ENCODE results near the gene HAPLN2.
A peak's percentile ranks its signal among the peaks of the same experiment; 100 is the strongest.
"Not testable (repeated sequence)": the region's sequence is repeated elsewhere in the genome, so short reads cannot be mapped to it uniquely, and the experiment has no call there.

Gene HAPLN2

DNA sequence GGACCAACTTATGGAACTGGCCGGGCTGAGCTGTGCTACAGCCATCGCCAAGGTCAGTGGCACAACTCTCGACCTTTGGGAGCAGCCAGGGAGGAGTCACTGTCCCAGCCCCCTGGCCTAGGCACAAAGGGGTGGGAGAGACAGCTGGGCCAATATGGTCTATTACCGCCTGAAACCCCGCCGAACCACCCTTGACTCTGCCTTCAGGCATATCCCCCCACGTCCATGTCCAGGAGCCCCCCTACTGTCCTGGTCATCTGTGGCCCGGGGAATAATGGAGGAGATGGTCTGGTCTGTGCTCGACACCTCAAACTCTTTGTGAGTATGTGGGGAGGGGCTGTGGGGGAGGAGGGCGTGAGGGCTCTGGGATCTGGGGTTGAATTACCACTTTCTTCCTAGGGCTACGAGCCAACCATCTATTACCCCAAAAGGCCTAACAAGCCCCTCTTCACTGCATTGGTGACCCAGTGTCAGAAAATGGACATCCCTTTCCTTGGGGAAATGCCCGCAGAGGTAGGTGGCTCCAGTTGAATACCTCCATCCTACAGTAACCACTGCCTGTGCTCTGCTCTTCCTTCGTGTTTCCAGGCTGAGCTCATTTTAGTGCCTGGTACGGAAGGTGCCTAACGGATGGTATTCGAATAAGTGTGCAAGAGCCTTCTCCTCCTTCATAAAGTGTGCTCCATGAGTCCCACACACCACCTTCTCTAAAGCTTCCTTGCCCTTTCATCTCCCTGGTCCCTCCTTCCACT, 26.9 kb upstream of the HAPLN2 start:
- no peak for DNase-seq

DNA sequence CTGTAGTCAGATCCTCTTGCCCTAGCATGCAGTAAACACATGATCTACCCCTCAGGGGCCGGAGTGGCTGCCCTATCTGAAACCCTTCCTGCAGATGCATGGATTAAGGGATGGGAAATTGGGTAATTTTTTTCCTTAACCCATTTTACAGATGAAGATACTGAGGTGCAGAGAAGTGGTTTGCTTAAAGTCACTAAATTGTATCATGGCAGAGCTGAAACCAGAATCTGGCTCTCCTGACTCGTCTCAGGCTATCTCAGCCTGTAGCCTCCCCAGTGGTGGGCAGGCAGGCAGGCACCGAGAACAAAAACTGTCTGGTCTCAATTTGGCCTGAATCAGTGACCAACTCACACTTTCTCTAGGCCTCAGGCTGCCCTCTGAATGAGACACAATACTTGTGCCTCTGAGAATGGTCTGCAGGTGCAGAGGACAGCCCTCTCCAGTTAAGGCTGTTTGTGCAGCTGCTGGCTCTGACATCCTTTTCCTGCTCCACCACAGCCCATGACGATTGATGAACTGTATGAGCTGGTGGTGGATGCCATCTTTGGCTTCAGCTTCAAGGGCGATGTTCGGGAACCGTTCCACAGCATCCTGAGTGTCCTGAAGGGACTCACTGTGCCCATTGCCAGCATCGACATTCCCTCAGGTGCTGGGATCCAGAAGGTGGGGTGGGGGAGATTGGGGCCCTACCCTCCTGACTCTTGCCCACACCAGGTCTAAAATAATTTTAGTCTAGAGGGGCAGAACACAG, 26.1 kb upstream of the HAPLN2 start:
- DNase-seq, result no peak

DNA sequence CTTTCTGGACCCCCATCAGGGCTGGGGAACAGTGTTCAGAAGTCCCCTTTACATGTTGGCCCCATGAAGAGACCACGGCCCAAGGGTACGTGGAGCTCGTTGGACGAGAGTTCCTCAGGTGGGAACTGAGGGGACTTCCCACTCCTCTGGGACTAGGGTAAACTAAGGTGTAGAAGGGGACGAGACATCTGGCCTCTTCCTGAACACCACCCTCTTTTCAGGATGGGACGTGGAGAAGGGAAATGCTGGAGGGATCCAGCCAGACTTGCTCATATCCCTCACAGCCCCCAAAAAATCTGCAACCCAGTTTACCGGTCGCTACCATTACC, 25.6 kb upstream of the HAPLN2 start:
- no peak for DNase-seq

DNA sequence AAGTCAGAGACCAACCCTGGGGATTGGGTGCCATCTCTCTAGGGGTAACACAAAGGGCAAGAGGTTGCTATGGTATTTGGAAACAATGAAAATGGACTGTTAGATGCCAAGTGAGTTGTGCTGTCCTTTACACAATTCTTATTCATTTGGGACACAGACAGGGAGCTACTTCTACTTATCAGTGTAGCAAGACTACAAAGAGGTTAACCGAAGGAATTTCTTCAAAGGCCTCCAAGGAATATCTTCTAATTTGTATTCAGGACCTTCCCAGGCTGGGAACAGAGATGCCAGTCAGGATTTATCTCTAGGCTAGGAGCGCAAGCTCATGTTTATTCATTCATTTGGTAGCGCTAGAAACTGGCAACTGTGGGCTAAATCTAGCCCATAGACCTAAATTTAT, 25.0 kb upstream of the HAPLN2 start:
- no peak for DNase-seq

DNA sequence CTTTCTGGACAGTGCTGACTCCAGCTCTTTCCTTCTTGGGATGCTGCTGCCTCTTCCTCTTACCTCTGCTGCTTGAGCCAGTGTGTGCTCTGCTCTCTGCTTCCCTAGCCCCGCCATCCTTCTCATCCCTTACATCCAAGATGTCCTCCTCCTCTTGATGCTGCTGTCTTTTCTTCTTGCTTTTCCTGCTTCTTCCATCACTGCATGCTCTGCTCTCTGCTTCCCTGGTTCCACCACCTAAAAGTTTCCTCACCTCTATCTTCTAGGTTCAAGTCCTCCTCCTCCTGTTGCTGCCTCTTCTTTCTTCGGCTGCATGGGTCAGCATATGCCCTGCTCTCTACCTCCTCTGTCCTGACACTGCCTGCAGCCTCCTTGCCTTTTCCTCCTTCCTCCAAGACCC, 24.2 kb upstream of the HAPLN2 start:
- no peak for DNase-seq

DNA sequence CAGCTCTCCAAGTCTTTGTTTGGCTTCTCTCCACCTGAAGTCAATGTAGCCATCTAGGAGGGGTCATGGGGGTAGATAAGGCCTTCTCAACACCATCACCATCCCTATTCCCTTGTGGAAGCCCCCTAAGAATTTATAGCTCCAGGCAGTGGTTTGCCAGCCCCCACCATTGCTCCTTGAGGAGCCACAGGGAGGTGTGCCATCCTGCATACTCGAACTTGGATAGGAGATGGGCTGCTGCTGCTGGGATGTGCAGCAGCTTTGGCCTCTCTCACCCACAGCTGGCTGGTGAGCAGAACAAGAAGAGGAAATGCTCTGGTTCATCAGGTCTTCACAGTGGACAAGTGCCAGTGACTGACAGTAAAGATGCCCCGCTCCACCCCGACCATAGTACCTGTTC, 22.8 kb upstream of the HAPLN2 start:
- no peak for DNase-seq

DNA sequence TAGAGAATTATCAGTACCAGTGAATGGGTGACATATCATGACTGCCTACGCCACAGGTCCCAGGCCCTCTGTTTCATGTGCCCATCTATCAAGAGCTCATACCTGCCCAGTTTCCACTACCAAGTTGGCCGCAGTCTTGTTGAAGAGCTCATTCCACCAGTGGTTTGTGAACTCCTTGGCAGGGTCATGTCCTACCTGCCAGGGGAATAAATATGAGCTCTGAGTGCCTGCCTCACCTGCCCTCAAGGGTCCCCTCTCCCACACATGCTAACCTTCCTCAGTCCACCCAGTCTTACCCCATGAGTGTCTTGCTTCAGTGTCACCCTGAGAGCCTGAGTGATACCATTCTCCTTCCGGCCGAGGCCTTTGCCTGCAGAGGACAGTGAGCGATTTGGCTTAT, 21.1 kb upstream of the HAPLN2 start:
- no peak for DNase-seq

DNA sequence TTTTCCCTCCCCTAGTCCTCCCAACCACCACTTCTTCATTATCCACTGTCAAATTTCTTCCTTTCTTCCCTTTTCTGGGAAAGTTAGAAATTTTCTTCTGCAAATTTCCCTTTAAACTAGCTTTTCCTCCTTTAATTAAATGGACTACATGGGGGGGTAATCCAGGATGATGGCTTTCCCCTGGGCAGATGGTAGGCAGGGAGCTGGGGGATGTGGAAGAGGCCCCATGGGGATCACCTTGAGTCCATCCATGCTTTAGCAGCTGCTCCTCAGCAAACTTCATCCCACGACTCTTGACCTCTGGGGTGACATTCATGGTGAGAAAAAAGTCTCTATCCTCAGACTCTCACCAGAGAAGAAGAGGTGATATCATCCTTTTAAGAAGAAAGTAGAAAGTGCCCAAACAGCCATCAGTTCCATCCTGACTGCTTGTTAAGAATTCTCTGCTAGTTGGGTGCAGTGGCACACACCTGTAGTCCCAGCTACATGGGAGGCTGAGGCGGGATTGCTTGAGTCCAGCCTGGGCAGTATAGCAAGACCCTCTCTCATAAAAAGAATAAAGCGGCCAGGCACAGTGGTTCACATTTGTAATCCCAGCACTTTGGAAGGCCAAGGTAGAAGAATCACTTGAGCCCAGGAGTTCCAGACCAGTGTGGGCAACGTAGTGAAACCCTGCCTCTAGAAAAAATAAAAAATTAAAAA, 20.3 kb upstream of the HAPLN2 start:
- DNase-seq, result no peak

DNA sequence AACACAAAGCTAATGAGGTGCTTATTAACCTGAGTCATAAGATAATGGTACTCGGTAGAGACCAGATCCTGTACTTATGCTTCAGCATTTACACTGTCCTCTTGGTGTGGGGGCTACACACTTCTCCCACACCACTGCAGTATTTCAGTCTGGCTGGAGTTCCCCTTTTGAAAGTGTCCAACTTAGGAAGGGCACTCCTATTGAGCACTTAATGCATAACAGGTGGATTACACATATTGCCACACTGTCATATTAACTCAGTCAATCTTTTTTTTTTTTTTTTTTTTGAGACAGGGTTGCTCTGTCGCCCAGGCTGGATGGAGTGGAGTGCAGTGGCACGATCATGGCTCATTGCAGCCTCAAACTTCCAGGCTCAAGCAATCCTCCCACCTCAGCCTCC, 19.4 kb upstream of the HAPLN2 start:
- DNase-seq, result no peak

DNA sequence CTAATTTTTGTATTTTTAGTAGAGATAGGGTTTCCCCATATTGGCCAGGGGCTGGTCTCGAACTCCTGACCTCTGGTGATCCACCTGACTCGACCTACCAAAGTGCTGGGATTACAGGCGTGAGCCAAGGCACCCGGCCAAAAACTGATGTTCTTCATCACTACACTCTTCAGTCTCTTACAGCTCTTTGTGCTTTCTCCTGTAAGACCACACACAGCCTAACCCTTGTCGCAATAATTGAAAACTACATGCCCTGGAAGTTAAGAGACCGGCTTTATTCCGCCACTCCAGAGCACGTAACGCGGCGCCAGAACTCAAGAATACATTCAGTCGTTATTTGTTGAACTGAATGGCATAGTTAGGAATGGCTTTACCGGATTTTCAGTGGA, 18.5 kb upstream of the HAPLN2 start:
- no peak for DNase-seq

DNA sequence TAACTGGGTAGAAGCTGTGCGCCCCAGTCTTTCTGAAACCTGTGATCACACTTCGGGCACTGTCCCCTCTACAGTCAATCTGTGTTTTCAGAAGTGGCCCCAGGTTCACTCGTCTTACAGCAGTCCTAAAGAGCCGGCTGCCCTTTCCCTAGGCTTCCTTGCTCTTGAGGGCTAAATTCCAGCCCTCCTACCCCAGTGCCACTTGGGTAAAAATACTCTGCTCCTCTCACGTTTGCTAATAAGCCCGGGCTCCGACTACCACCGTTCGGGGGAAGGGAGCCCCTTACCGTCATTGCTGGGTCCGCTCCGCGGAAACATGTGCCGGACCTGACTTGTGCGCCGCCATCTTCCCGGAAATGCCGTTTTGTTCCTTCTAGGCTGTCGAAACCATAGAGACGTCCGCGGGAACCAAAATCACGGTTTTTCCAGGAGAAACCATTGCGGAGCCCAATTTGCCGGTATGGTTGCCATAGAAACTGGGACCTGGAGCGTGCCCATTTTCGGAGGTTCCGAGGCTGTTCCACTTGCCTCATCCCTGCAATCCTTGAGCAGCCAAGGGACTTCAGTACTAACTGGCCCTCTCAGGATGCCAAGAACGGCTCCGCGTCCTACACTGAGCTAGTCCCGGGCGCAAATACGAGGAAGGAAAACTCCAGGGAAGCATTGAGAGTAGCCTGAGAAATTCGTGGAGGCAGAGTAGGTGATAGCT, 17.9 kb upstream of the HAPLN2 start, which contains the start of gene GPATCH4:
TSS of gene GPATCH4 (minus strand) at position 358 of the 709 bp plus-strand sequence.
- peak; percentile 81 for DNase-seq

DNA sequence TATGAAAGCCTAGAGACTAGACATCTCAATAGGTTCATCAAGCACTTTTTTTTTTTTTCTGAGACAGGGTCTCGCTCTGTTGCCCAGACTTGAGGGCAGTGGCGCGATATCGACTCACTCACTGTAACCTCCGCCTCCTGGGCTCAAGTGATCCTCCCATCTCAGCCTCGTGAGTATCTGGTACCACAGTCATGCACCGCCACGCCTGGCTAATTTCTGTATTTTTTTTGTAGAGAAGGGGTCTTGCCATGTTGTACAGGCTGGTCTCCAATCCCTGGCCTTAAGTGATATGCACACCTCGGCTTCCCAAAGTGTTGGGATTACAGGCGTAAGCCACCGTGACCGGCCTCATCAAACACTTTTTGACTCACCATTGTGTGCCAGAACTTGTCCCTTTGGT, 17.3 kb upstream of the HAPLN2 start:
- DNase-seq, result no peak

DNA sequence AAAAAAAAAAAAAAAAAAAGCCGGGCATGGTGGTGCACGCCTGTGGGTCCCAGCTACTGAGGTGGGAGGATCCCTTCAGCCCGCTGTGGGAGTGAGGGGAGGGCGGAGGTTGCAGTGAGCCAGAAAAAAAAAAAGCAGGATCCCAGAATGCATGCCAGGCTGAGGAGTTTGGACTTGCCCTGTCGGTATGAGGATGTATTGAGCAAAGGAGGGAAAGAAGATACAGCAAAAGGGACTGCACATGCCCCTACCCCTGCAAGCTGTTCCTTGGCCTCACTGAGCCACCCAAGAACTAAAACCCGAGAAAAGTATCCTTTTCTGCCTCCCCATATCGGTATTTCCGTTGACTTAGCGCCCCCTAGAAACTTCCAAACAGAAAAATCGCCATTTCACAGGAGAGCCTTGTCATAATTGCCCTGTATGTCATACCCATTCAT, 16.6 kb upstream of the HAPLN2 start:
- no peak for DNase-seq

DNA sequence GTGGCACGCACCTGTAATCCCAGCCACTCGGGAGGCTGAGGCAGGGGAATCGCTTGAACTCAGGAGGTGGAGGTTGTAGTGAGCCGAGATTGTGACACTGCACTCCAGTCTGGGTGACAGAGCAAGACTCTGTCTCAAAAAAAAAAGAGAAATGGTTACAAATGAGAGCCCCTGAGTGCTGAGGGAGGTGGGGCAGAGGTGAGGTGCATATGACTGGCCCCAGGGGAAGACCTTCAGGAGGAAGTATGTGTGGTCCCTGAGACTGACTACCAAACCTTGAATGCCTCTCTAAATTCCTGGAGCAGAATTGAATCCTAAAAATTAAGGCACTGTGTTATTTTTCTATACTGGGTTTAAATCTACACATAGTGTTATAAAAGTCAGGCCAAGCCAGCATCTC, 11.9 kb upstream of the HAPLN2 start:
- DNase-seq, result not testable (repeated sequence)

DNA sequence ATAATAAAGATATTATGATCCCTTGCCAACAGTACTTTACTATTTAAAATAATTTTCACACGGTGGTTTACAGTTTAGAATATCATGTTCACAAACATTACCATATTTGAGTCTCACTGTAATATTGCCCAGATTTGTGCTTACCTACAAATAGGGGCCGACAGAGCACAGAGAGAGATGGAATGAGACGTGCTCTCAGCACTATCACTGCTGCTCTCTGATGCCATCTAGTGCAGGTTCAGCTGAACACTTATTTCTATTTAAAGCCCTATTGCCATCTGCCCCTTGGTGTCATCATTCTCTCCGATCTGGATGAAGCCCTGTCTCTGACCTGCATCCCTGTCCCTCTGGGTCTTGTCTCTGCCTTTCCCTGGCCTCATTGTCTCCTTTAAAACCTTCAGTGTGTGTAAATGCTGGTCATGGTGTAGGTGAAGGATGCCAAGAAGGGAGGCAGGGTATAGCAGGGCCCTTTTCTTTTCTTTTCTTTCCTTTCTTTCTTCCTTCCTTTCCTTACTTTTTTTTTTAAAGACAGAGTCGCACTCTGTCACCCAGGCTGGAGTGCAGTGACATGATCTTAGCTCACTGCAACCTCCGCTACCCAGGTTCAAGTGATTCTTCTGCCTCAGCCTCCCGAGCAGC, 11.1 kb upstream of the HAPLN2 start:
- DNase-seq, result peak; percentile 61

DNA sequence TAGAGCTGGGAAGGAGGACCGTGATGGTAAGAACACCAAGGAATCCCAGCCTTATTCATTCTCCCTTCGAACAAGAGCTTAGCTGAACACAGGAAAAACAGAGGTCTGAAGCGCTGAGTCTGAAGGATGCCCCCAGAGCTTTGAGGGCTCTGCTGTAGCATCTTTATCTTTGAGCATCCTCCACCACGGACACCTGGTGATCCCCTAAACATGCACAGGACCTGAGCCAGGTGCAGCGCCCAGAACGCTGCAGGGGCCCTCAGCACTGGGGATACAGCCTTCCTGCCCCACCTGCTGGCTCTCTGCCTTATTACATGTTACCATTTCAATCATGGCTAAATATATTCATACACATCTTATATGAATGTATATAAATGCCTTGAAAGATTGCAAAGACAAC, 10.2 kb upstream of the HAPLN2 start:
- DNase-seq, result peak; percentile 61

DNA sequence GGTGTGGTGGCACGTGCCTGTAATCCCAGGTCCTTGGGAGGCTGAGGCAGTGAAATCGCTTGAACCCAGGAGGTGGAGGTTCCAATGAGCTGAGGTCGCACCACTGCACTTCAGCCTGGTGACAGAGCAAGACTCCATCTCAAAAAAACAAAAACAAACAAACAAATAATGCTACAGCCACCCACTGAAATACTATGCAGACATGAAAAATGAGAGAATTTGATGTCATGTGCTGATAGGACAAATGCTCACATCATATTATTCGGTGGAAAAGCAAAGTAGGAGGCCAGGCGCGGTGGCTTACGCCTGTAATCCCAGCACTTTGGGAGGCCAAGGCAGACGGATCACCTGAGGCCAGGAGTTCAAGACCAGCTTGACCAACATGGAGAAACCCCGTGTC, 9.1 kb upstream of the HAPLN2 start:
- DNase-seq, result not testable (repeated sequence)

DNA sequence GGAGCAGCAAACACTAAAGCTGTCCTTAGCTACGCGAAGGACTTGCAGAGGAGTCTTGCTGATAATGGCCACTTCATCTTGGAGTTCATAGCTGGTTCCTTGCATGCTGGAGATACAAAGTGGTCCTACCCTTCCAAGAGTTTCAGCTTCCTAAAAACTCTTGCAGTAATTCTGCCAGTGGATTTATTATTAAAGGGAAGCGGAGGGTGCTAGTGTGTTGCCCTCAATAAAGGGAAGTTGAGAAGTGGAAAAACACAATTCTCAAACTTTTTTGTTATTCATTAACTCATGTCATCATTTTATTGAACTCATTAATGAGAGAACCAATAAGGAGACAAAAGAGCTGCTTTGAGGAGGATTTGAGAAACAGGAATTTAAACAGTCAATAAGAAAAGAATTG, 6.5 kb upstream of the HAPLN2 start:
- DNase-seq, result no peak

DNA sequence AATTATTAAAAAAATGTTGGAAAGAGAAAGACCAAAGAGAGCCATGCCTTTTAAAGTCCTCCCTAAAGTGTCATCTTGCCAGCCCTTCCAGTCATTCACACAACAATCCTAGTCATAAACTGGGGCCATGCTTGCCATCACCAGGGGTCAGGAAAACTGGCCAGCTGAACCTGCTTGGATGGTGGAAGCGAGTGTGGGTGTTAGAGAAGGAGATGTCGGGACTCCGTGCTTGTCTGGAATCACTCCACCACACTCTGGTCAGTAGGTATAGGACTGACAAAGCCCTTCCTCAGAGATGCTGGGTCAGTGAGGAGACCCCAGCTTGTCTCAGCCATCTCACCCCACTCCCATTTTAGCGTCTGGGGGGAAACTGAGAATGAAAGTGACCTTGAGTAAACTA, 3.3 kb upstream of the HAPLN2 start:
- no peak for DNase-seq

DNA sequence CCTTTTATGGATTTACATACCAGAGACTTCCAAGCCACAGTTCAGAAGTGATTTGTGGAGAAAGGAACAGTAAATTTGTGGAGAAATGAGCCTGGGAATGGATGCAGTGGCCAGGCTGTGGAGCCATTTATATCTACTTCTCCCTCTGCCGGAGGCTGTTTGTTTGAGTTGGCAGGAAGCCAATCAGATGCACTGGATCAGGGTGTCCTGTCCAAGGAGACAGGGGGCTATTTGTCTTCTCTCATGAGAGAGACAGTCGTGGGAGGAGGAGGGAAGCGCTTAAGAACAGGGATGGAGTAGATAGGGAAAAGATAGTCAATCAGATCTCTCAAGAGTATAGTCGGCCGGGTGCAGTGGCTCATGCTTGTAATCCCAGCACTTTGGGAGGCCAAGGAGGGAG, 2.8 kb upstream of the HAPLN2 start:
- DNase-seq, result no peak

DNA sequence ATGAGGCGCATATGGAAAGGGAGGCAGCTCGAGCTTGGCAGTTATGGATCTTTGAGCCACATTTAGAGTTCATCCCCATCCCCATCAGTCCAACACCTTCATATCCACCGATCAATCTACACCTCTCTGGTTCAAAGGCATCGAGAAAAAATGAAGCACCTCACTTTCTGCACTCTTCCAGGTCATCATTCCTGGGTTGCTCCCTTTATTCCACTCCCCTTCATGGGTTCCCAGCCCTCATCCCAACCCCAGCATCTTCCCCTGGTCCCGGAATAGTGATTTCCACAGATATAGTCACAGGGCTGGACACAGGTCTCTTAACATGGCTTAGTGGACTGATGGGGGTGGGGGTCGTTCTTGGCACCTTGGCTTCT, 354 bp downstream of the HAPLN2 start:
- no peak for DNase-seq

DNA sequence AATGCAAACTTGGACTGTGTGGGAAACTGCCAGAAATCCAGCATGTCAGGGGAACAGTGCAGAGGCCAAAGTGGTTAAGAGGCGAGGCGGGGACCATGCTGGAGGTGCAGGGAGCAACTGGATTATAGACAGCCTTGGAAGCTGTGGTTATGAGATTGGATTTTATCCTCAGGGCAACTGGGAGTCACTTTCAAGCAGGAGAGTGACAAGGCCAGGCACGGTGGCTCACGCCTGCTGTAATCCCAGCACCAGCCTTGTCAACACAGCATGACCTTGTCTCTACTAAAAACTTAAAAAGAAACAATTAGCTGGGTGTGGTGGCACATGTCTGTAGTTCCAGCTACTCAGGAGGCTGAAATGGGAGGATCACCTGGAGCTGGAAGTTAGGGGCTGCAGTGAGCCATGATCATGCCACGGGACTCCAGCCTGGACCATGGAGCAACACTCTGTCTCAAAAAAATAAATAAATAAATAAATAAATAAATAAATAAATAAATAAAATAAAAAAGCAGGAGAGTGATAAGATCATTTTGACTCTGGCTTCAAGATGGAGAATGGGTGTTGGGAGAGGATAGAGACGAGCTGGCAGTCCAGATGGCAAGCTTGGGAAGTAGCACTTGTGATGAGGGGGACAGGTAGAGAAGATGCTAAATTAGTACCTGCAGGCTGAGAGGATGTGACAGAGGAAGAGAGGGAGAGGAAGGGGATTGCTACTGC, 3.5 kb downstream of the HAPLN2 start:
- no peak for DNase-seq
